Progenitor cell of endocrine pancreas (in vitro differentiated cells): ENCODE results near the gene TMEM87A. TPM values are rescaled to one million over a fixed set of nuclear protein-coding genes. Genes with fewer than 3 reads are reported as not detected.

Experiments
- DNase-seq: peaks from one replicate; pipeline ENCODE4 v3.0.0; 2021; ENCODE audit warnings: low spot score; ENCODE audit not compliant: unreplicated experiment
- H3K27ac Mint-ChIP-seq: 2 replicates; pipeline ENCODE4 v1.8.0; 2021; ENCODE audit warnings: mild to moderate bottlenecking, moderate library complexity, mixed read lengths
- H3K27me3 Mint-ChIP-seq: 2 replicates; pipeline ENCODE4 v1.8.0; 2021; ENCODE audit warnings: mixed read lengths
- H3K36me3 Mint-ChIP-seq: 2 replicates; pipeline ENCODE4 v1.8.0; 2022; ENCODE audit warnings: mixed read lengths; ENCODE audit not compliant: insufficient read depth
- H3K4me1 Mint-ChIP-seq: 2 replicates; pipeline ENCODE4 v1.8.0; 2021; ENCODE audit warnings: low read depth, mixed read lengths
- H3K4me3 Mint-ChIP-seq: 2 replicates; pipeline ENCODE4 v1.8.0; 2021; ENCODE audit warnings: low read depth, mild to moderate bottlenecking, moderate library complexity, mixed read lengths
- H3K9me3 Mint-ChIP-seq: 2 replicates; pipeline ENCODE4 v1.8.0; 2021; ENCODE audit warnings: low read depth, mixed read lengths
- CTCF ChIP-seq: fragments of 200-600 bp; sonication (generic); IDR thresholded peaks from one replicate; pipeline ENCODE4 v1.5.0; 2021; ENCODE audit warnings: antibody characterized with exemption, mild to moderate bottlenecking; ENCODE audit not compliant: unreplicated experiment
- total RNA-seq: library from RNA; stranded (reverse); gene quantifications from 2 replicates; pipeline ENCODE4 v1.2.1, GENCODE V29; 2021

TMEM87A gene
- total RNA-seq, 1 donor from 2014 or later, result 48.5 TPM

GRCh38 chr15:42279234-42279723 lies 6.0 kb upstream of the TMEM87A start:
- H3K4me1 Mint-ChIP-seq, result peaks cover 10% of the 10 kb centered on the region
- DNase-seq, result no peak
- no peaks in the 10 kb centered on the region for H3K36me3 Mint-ChIP-seq
- TF ChIP-seq CTCF, result no peak
- H3K27me3 Mint-ChIP-seq, result no peaks in the 10 kb centered on the region
- H3K27ac Mint-ChIP-seq, result no peak overlapping the region
- no peak overlapping the region for H3K4me3 Mint-ChIP-seq
- H3K9me3 Mint-ChIP-seq, result no peaks in the 10 kb centered on the region

GRCh38 chr15:42276762-42277161 lies 3.5 kb upstream of the TMEM87A start:
- H3K27me3 Mint-ChIP-seq, result no peaks in the 10 kb centered on the region
- H3K36me3 Mint-ChIP-seq, result no peaks in the 10 kb centered on the region
- DNase-seq, result no peak
- no peak overlapping the region for H3K27ac Mint-ChIP-seq
- H3K4me1 Mint-ChIP-seq, result peaks cover 21% of the 10 kb centered on the region
- no peak overlapping the region for H3K4me3 Mint-ChIP-seq
- TF ChIP-seq CTCF, result no peak
- H3K9me3 Mint-ChIP-seq, result no peaks in the 10 kb centered on the region

- H3K27me3 Mint-ChIP-seq, result no peaks in the 10 kb centered on the region
- DNase-seq, result no peak
- TF ChIP-seq CTCF, result no peak
Observed at GRCh38 chr15:42275780-42276391, 2.7 kb upstream of the TMEM87A start.

DNA sequence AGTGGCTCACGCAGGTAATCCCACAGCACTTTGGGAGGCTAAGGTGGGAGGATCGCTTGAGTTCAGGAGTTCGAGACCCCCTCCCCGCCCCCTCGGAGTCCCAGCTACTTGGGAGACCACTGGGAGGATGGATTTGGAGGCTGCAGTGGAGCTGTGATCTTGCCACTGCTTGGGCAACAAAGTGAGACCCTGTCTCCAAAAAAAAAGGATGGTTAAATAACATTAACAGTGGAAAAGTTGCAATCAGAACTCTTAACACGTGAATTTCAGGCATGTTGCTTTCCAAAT lies 1.4 kb upstream of the TMEM87A start:
- H3K27ac Mint-ChIP-seq, result peak overlapping the region; percentile 100
- H3K36me3 Mint-ChIP-seq, result peaks cover 2% of the 10 kb centered on the region
- DNase-seq, result no peak
- H3K27me3 Mint-ChIP-seq, result no peaks in the 10 kb centered on the region
- peak overlapping the region; percentile 99 for H3K4me3 Mint-ChIP-seq
- no peaks in the 10 kb centered on the region for H3K9me3 Mint-ChIP-seq
- peaks cover 28% of the 10 kb centered on the region for H3K4me1 Mint-ChIP-seq
- no peak for TF ChIP-seq CTCF

More at GRCh38 chr15:42275780-42276391, 2.7 kb upstream of the TMEM87A start:
- Mint-ChIP-seq H3K4me3 (peak overlapping the region; percentile 4), H3K4me1 (peaks cover 25% of the 10 kb centered on the region), H3K9me3 (no peaks in the 10 kb centered on the region), H3K27ac (peak overlapping the region; percentile 33), H3K36me3 (no peaks in the 10 kb centered on the region)

DNA sequence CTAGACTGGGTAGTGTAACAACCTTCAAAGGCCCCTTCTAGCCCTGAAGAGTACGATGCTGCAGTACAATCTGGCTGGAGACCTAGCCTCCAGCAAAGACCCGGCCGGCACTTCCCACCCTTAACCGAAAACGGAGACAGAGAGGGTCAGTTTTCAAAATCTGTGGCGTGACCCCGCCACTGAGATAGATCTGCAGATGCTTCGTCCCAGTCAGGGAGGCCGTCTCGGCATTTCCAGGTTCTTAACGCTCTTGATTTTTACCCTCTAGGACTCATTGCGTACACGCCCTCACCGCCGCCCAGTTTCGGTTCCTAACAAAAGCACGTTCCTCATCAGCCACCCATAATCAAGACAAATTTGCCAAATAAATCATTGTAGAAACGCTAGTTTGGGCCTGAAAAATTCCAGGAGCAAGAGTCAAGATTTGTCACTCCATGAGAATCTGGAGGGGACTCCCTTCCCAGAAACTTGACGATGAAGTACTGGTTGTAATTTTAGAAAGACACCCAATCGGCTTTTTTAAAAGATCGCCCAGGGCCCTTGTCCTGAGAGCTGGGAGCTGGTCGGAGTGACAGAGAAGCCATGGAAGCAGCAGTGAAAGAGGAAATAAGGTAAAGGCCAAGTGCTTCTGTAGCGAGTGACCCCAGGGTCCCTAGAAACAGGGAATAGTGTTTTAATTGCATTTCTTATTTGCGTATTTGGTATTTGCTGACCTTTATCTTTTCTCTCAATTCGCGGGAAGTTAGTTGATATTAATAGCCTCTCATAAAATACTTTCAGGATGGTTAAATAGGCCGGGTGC lies 868 bp upstream of the TMEM87A start:
- no peak for DNase-seq
- peak overlapping the region; percentile 100 for H3K27ac Mint-ChIP-seq
- peak overlapping the region; percentile 99 for H3K4me3 Mint-ChIP-seq
- TF ChIP-seq CTCF, result no peak
- H3K27me3 Mint-ChIP-seq, result no peaks in the 10 kb centered on the region
- peaks cover 30% of the 10 kb centered on the region for H3K4me1 Mint-ChIP-seq
- no peaks in the 10 kb centered on the region for H3K9me3 Mint-ChIP-seq
- peaks cover 4% of the 10 kb centered on the region for H3K36me3 Mint-ChIP-seq
